GM12892 (cell line): ENCODE data around the gene CCDC201.

ENCODE experiments used
- POLR2A ChIP-seq: IDR thresholded peaks from 2 replicates; pipeline ENCODE4 v1.6.1; 2011; ENCODE audit warnings: low read depth, low read length, control low read depth
- POLR2AphosphoS5 ChIP-seq: IDR thresholded peaks from 2 replicates; pipeline ENCODE4 v1.6.1; 2011; ENCODE audit warnings: low read depth, low read length, control low read depth

DNA sequence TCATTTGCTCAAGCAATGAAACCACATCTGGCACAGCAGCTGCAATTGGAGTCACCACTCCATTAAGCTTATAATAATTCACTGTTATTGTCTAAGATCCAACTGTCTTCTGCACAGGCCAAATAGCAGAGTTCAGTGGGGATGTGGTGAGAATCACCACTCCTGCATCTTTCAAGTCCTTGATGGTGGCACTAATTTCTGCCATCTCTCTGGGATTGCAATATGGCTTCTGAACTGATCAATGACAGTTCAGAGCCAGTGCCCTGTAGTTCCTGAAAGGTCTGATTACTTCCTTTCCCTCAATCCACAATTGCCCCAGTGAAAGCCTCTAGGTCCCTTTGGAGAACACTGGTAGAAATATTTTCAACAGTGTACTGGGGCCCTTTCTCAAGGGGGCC lies 21.8 kb upstream of the CCDC201 start:
- no peak for TF ChIP-seq POLR2AphosphoS5
- TF ChIP-seq POLR2A = no peak
